Measurements from ENCODE around the gene TRAPPC2.
A peak's percentile ranks its signal among the peaks of the same experiment; 100 is the strongest.
"Not testable (repeated sequence)": the region's sequence is repeated elsewhere in the genome, so short reads cannot be mapped to it uniquely, and the experiment has no call there.

TRAPPC2 gene

GRCh38 chrX:13697455-13697854 lies 37.0 kb downstream of the TRAPPC2 start:
- DNase-seq: no peak

DNA sequence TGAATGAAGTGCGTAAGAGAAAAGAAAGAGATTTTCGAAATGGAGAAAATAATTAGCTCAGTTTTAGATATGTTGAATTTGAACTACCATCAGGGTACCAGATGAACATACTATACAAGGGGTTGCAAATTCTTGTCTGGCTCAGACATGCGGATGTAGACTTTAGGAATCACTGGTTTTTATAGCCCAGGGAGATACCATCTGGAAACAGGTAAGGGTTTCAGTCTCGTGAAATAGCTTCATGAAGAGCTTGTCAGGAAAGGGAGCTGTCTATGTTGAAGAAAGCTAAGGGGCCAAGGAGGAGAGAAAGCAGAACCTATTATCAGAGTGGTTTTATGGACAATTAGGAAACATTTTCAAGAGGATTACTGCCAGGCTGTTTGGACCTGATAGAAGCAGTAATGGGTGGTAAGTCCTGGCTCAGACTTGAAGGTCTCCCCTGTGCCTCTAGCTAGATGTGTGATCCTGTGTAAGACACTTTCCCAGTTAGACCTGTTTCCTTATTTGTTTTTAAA lies 38.8 kb downstream of the TRAPPC2 start:
- no peak for DNase-seq

DNA sequence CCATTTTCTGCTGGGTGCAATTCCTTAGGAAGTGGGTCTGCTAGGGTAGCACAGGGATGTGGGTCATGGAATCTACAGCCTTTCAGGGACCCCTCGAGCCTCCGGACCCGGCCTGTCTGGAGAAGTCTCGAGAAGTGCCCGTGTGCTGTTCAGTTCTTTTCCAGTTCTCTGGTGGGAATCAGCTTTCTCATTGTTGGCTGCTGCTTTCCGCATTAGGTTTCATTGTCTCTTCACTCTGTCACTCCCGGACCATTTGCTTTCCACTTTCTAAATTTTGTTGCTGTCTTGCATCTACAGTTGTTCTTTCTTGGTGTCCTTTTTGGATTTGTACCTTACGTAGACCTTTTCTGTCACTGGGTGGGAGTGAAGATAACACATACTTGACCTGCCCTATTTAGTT lies 39.4 kb downstream of the TRAPPC2 start:
- DNase-seq: no peak

DNA sequence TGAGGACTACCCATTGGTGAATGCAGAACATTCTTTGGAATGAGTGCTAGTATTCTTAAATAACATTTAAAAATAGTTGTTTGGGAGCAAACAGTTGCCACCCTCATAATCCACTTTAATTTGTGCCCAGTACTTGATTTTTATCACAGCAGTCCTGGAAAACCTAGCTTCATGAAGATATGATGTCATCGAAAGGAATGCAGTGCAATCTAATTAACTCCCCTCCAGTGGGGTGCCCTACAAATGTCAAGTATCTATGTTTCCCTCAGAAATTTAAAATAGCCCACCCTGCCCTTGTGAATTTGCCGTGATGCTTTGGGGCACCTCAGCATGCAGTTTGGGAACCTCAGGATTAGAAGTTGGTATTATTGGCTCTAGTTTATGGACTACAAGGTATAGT lies 40.1 kb downstream of the TRAPPC2 start:
- DNase-seq: no peak

DNA sequence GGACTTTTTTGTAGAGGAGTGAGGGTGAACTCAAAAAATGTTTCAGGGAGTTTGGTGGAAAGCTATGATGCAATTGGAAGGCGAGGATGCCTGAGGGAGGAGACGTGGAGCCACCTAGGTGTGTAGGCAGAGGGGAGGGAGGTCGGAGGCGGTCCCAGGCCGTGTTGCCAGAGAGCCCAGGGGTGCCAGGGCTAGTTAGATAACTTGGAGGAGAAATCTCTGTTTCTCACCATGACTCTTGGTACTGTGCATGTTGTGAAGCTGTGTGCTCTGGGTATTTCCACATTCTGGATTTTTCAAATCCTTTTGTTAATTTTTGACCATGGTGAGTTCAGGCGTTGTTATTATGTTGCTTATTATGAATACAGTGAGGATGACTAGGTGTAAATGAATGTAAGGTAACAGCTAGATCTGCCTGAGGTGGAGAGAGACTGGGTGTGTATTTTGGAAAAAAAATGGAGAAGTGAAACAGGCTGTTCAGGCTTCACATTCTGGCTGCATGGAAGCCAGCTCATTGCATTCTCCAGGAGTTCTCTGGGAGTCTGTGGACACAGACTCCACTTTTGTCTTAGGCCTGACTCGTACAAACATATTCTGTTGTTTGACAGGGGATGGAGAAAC lies 41.0 kb downstream of the TRAPPC2 start:
- DNase-seq: no peak

GRCh38 chrX:13692771-13693231 lies 41.6 kb downstream of the TRAPPC2 start:
- DNase-seq: no peak

GRCh38 chrX:13691841-13692371 lies 42.5 kb downstream of the TRAPPC2 start:
- DNase-seq: no peak

DNA sequence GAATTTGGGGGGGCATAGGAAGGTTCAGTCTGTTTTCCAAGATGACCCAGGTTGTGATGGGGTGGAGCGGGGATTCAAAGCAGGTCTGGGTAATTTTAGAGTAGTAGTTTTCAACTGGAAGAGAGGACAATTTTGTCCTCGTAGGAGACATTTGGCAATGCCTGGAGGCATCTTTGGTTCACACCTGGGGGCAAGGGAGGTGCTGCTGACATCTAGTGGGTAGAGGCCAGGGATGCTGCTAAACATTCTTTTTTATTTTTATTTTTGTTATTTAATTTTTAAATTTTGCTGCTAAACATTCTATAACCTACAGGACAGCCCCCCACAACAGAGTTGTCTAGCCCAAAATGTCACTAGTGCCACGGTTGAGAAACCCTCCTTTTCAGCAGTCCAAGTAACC lies 43.6 kb downstream of the TRAPPC2 start:
- DNase-seq: no peak

DNA sequence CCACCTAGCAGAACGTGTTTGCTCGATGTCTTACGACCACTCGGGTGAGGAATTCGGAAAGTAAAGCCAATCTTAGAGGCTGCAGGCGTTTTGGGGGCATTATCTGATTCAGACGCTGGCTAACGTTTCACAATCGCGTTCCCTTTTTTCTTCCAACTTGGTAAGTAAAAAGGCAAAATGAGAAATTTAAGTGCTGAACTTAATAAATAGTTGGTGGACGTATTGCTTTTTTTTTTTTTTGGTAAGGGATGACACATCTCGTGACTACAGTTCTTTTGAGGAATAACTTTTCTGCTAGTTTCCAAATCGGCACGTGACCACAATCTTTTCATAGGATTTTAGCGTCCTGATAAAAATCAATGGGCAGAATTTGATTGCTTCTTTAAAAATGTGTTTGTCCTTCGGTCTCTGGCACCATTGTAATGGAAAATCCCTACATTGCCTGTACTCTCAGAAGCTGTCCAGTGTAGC lies 44.6 kb downstream of the TRAPPC2 start:
- no peak for DNase-seq

GRCh38 chrX:13688958-13689740 lies 45.3 kb downstream of the TRAPPC2 start, which contains the start of gene RAB9A:
Gene RAB9A (plus strand): TSS chrX:13689128. CDS start chrX:13708747, 19,619 bp downstream.
- DNase-seq: peak; percentile 83

GRCh38 chrX:13688384-13688957 lies 45.9 kb downstream of the TRAPPC2 start:
- no peak for DNase-seq

GRCh38 chrX:13687203-13687602 lies 47.2 kb downstream of the TRAPPC2 start:
- no peak for DNase-seq

GRCh38 chrX:13685126-13685763 lies 49.2 kb downstream of the TRAPPC2 start:
- no peak for DNase-seq

GRCh38 chrX:13684361-13684760 lies 50.1 kb downstream of the TRAPPC2 start:
- no peak for DNase-seq

DNA sequence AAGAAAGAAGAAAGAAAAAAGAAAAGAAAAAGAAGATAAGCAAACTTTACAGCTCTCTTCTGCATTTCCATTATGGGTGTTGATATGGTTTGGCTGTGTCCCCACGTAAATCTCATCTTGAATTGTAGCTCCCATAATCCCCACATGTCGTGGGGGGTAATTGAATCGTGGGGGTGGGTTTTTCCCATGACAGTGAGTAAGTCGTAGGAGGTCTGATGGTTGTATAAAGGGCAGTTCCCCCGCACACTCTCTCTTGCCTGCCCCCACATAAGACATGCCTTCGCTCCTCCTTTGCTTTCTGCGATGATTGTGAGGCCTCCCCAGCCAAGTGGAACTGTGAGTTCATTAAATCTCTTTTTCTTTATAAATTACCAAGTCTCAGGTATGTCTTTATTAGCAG lies 52.8 kb downstream of the TRAPPC2 start:
- no peak for DNase-seq

DNA sequence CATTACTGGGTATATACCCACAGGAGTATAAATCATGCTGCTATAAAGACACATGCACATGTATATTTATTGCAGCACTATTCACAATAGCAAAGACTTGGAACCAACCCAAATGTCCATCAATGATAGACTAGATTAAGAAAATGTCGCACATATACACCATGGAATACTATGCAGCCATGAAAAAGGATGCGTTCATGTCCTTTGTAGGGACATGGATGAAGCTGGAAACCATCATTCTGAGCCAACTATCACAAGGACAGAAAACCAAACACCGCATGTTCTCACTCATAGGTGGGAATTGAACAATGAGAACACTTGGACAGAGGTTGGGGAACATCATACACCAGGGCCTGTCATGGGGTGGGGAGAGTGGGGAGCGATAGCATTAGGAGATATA lies 54.7 kb downstream of the TRAPPC2 start:
- not testable (repeated sequence) for DNase-seq

- no peak for DNase-seq
These were observed 57.5 kb downstream of the TRAPPC2 start for GRCh38 chrX:13676885-13677284.

- no peak for DNase-seq
These were observed 61.4 kb downstream of the TRAPPC2 start for GRCh38 chrX:13673016-13673415.

GRCh38 chrX:13670197-13670596 lies 64.2 kb downstream of the TRAPPC2 start:
- no peak for DNase-seq

GRCh38 chrX:13669755-13670154 lies 64.7 kb downstream of the TRAPPC2 start:
- DNase-seq: not testable (repeated sequence)

GRCh38 chrX:13669246-13669737 lies 65.1 kb downstream of the TRAPPC2 start:
- peak; percentile 80 for DNase-seq

DNA sequence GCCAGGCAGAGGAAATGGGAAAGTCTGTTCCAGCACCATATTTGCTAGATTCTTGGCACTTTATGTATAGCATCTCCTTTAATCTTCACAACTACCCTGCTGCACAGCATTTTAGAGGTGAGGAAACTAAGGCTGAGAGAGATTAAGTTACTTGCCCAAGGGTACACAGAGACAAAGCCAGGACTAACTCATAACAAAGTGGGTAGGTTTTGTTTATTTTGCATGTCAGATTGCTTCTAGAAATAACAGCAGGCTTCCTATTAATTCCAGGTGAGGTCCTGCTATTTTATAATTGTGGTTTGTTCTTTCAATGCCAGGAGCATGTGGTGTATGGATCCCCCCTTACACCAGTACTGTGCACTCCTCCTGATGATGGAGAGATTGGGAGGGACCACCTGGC lies 66.5 kb downstream of the TRAPPC2 start:
- DNase-seq: no peak

DNA sequence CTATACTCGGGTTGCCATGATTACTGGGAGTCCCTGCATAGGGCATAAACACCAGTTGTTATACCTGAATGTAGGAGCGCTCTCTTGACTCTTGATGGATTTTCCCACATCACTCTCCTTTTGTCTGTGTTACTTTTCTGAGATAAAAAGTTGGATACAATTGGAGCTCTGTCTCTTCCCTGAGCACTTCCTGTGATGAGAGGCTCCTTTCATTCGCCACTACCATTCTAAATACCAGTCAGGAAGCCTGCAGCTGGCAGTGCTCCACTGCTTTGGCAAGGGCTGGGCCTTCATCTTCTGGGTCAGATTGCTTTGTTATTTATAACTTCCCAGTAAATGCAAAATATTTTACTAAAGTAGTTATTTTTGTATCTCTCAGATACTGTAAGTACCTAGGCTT lies 67.6 kb downstream of the TRAPPC2 start:
- no peak for DNase-seq
